Glutamatergic neuron (in vitro differentiated cells): Measurements from ENCODE around the gene IL20. TPM values are rescaled to one million over a fixed set of nuclear protein-coding genes. Genes with fewer than 3 reads are reported as not detected.

Experiments used
- DNase-seq: peaks from one replicate; pipeline ENCODE4 v3.0.0; 2022
- H3K27ac Mint-ChIP-seq: one replicate; pipeline ENCODE4 v1.8.0; 2020; ENCODE audit warnings: mild to moderate bottlenecking, mixed read lengths, inconsistent platforms; ENCODE audit not compliant: unreplicated experiment
- H3K27me3 Mint-ChIP-seq: one replicate; pipeline ENCODE4 v1.8.0; 2020; ENCODE audit warnings: mild to moderate bottlenecking, moderate library complexity, mixed read lengths, inconsistent platforms; ENCODE audit not compliant: unreplicated experiment
- H3K36me3 Mint-ChIP-seq: one replicate; pipeline ENCODE4 v1.8.0; 2020; ENCODE audit warnings: mild to moderate bottlenecking, mixed read lengths, inconsistent platforms; ENCODE audit not compliant: unreplicated experiment
- H3K4me1 Mint-ChIP-seq: one replicate; pipeline ENCODE4 v1.8.0; 2020; ENCODE audit warnings: mild to moderate bottlenecking, low read depth, mixed read lengths, inconsistent platforms; ENCODE audit not compliant: unreplicated experiment
- H3K4me3 Mint-ChIP-seq: one replicate; pipeline ENCODE4 v1.8.0; 2020; ENCODE audit warnings: mild to moderate bottlenecking, mixed read lengths, inconsistent platforms; ENCODE audit not compliant: unreplicated experiment
- H3K9me3 Mint-ChIP-seq: one replicate; pipeline ENCODE4 v1.8.0; 2020; ENCODE audit warnings: mild to moderate bottlenecking, moderate library complexity, mixed read lengths, inconsistent platforms; ENCODE audit not compliant: unreplicated experiment
- total RNA-seq: library from RNA; stranded (reverse); fragmentation: NEBNext Ultra II Directional; extraction: Animal tissue kit (Norgen Biotek cat#: 25700); gene quantifications from one replicate; pipeline ENCODE4 v1.2.1, GENCODE V29; 2021; ENCODE audit not compliant: unreplicated experiment
- TF ChIP-seq, protein P1 (sequence below): fragments of 200-600 bp; sonication (generic); IDR thresholded peaks from one replicate; pipeline ENCODE4 v1.5.0; 2021; ENCODE audit not compliant: partially characterized antibody, unreplicated experiment

The IL20 gene
- total RNA-seq, 1 donor from 2014 or later = not detected

DNA sequence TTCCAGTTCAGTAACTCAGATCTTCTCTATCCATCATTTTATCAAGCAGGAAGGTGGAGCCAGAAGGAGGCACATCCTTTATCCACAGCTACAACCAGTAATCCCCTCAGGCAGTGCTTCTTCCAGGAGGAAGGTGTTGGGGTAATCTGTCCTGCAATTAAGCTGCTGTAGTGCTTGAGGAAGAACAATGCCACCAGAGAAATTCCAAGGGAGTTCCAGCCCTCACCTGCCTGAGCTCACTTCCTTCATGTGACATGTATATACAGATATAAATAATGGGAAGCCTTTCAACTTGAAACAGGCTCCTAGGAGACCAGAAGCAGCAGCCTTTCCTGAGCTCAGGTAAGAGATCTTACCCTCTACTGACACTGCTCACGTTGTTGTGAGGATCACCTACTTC, 2.2 kb upstream of the IL20 start:
- DNase-seq = no peak
- Mint-ChIP-seq H3K4me1 (no peaks in the 10 kb centered on the region), H3K36me3 (no peaks in the 10 kb centered on the region), H3K9me3 (peaks cover 2% of the 10 kb centered on the region), H3K27ac (no peak overlapping the region), H3K4me3 (no peak overlapping the region), H3K27me3 (peaks cover 3% of the 10 kb centered on the region)
- TF ChIP-seq, protein P1, sequence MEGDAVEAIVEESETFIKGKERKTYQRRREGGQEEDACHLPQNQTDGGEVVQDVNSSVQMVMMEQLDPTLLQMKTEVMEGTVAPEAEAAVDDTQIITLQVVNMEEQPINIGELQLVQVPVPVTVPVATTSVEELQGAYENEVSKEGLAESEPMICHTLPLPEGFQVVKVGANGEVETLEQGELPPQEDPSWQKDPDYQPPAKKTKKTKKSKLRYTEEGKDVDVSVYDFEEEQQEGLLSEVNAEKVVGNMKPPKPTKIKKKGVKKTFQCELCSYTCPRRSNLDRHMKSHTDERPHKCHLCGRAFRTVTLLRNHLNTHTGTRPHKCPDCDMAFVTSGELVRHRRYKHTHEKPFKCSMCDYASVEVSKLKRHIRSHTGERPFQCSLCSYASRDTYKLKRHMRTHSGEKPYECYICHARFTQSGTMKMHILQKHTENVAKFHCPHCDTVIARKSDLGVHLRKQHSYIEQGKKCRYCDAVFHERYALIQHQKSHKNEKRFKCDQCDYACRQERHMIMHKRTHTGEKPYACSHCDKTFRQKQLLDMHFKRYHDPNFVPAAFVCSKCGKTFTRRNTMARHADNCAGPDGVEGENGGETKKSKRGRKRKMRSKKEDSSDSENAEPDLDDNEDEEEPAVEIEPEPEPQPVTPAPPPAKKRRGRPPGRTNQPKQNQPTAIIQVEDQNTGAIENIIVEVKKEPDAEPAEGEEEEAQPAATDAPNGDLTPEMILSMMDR = no peak

DNA sequence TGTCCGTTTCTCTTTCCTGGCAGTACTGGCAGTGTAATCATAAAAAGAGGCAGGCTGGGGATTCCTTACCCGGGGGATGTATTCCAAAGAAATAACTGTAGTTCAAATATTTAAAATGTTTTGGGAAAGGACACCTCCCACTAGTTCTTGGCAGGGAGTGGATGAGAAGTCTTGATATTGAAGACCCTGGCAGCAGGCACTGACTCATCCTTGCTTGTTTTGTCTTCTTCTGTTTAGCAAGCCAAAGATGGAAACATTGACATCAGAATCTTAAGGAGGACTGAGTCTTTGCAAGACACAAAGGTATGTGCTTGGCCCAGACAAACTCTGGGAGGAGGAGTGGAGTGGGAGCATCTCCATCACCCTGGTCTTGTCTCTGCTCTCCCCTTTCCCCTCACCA, 639 bp downstream of the IL20 start:
- no peak overlapping the region for H3K27ac Mint-ChIP-seq
- H3K36me3 Mint-ChIP-seq = no peaks in the 10 kb centered on the region
- TF ChIP-seq, protein P1 = no peak
- no peak for DNase-seq
- H3K4me1 Mint-ChIP-seq = no peaks in the 10 kb centered on the region
- H3K9me3 Mint-ChIP-seq = peaks cover 1% of the 10 kb centered on the region
- H3K27me3 Mint-ChIP-seq = peaks cover 2% of the 10 kb centered on the region
- no peak overlapping the region for H3K4me3 Mint-ChIP-seq

DNA sequence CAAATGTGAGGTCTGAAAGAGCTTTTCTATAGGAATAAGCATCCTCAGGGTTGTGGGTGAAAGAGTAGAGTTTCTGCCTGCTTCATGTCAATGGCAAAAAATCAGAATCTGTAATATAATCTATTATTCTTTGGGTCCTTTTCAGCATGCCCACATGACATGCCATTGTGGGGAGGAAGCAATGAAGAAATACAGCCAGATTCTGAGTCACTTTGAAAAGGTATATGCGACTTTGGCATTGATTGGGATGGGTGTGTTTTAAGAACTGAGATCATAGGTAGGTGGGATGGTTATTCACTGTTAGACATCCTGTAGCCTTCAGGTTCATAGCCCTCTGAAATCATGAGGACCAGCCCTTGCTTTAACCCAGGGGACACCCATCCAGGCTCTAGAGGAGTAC, 1.8 kb downstream of the IL20 start:
- TF ChIP-seq, protein P1 = no peak
- Mint-ChIP-seq H3K4me3 (no peak overlapping the region), H3K27ac (no peak overlapping the region), H3K36me3 (no peaks in the 10 kb centered on the region), H3K4me1 (no peaks in the 10 kb centered on the region), H3K27me3 (peaks cover 2% of the 10 kb centered on the region), H3K9me3 (peaks cover 1% of the 10 kb centered on the region)
- no peak for DNase-seq

DNA sequence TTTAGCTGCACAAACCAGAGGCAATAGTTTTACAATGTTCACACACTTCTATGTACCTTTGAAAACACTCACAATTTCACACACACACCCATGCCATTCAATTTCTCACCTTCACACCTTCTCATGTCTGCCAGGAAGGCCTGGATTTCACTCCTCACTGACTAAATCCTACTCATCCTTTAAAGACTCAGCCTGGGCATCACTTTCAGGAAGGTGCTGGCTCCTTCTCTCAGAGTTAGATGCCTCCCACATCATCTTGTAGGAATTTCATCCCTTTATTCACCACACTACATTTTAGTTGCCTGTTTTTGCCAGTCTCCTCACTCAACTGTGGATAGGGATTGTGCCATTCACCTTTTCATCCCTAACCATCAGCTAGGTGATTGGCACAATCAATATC, 2.3 kb downstream of the IL20 start:
- no peak for DNase-seq
- Mint-ChIP-seq H3K4me1 (no peaks in the 10 kb centered on the region), H3K9me3 (peaks cover 1% of the 10 kb centered on the region), H3K27ac (no peak overlapping the region), H3K27me3 (peaks cover 2% of the 10 kb centered on the region), H3K4me3 (no peak overlapping the region), H3K36me3 (no peaks in the 10 kb centered on the region)
- TF ChIP-seq, protein P1 = no peak

DNA sequence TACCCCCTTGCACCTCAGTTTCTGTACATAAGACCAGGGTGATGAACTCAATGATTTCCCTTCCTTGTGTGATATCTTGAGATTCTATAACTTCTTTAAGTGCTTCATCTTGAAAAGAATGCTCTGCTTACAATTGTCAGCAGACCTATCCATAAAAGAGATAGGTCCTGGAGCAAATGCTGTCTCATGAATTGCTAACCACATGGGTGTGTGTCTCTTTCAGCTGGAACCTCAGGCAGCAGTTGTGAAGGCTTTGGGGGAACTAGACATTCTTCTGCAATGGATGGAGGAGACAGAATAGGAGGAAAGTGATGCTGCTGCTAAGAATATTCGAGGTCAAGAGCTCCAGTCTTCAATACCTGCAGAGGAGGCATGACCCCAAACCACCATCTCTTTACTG, 2.8 kb downstream of the IL20 start:
- TF ChIP-seq, protein P1 = no peak
- no peak for DNase-seq
- no peak overlapping the region for H3K4me3 Mint-ChIP-seq
- peaks cover 2% of the 10 kb centered on the region for H3K27me3 Mint-ChIP-seq
- H3K27ac Mint-ChIP-seq = no peak overlapping the region
- no peaks in the 10 kb centered on the region for H3K4me1 Mint-ChIP-seq
- H3K36me3 Mint-ChIP-seq = no peaks in the 10 kb centered on the region
- peaks cover 1% of the 10 kb centered on the region for H3K9me3 Mint-ChIP-seq
